Measurements from ENCODE around the gene OPN1MW2.
"Not testable (repeated sequence)": the region's sequence is repeated elsewhere in the genome, so short reads cannot be mapped to it uniquely, and the experiment has no call there.

Gene OPN1MW2

GRCh38 chrX:154269245-154269644 is 49.7 kb downstream of the OPN1MW2 start:
- not testable (repeated sequence) for H3K4me3 ChIP-seq (ENCODE audit: low read length)

Measured in GM08714 (cell line).